DND-41 (cell line): ENCODE data around the gene EGFL8.

Experiments used
- ATAC-seq: fragments of 200-7000 bp; cut with Tn5 transposase; 3 replicates; pipeline ENCODE4 v1.9.1; 2021; ENCODE audit warnings: low read depth; ENCODE audit not compliant: insufficient read depth
- DNase-seq: peaks from one replicate; pipeline ENCODE4 v3.0.0-alpha.2; 2020
- H2AFZ ChIP-seq: 2 replicates; pipeline ENCODE4 v1.6.0; 2012; ENCODE audit warnings: low read depth, low read length
- H3K27ac ChIP-seq: 2 replicates; pipeline ENCODE4 v1.5.1; 2012; ENCODE audit warnings: low read length, inconsistent platforms
- H3K27me3 ChIP-seq: fragments of 200-600 bp; sonication (generic); 2 replicates; pipeline ENCODE4 v1.6.0; 2012; ENCODE audit warnings: low read length, mild to moderate bottlenecking, inconsistent platforms; ENCODE audit not compliant: insufficient read depth, poor library complexity
- H3K36me3 ChIP-seq: 2 replicates; pipeline ENCODE4 v1.5.1; 2012; ENCODE audit warnings: low read length, inconsistent platforms; ENCODE audit not compliant: insufficient read depth
- H3K4me1 ChIP-seq: 2 replicates; pipeline ENCODE4 v1.5.1; 2012; ENCODE audit warnings: mild to moderate bottlenecking, low read length; ENCODE audit not compliant: insufficient read depth
- H3K4me2 ChIP-seq: 2 replicates; pipeline ENCODE4 v1.6.0; 2012; ENCODE audit warnings: mild to moderate bottlenecking, moderate library complexity, low read length, inconsistent platforms; ENCODE audit not compliant: insufficient read depth
- H3K4me3 ChIP-seq, 2 experiments: fragments of 200-600 bp in 1 of 2; shearing (Covaris generic) in 1 of 2; 2 replicates each; pipeline ENCODE4 v1.5.1; 2012 to 2016; ENCODE audit warnings: inconsistent platforms in 2 of 2, low read length in 2 of 2, mild to moderate bottlenecking in 2 of 2, low read depth in 1 of 2, moderate library complexity in 1 of 2
- H3K79me2 ChIP-seq: 2 replicates; pipeline ENCODE4 v1.6.0; 2012; ENCODE audit warnings: low read length, inconsistent platforms; ENCODE audit not compliant: insufficient read depth
- H3K9ac ChIP-seq: 2 replicates; pipeline ENCODE4 v1.6.0; 2012; ENCODE audit warnings: low read depth, mild to moderate bottlenecking, inconsistent platforms, low read length, moderate library complexity
- H3K9me3 ChIP-seq: 2 replicates; pipeline ENCODE4 v1.5.1; 2012; ENCODE audit warnings: low read length, moderate library complexity, mild to moderate bottlenecking, inconsistent platforms; ENCODE audit not compliant: insufficient read depth, severe bottlenecking
- H4K20me1 ChIP-seq: 2 replicates; pipeline ENCODE4 v1.6.0; 2012; ENCODE audit warnings: low read length; ENCODE audit not compliant: insufficient read depth
- CTCF ChIP-seq: IDR thresholded peaks from 2 replicates; pipeline ENCODE4 v1.5.1; 2012; ENCODE audit warnings: borderline replicate concordance, low read length, moderate library complexity, mild to moderate bottlenecking; ENCODE audit not compliant: poor library complexity, severe bottlenecking; ENCODE audit errors: extremely low read depth
- EZH2 ChIP-seq: IDR thresholded peaks from 3 replicates; pipeline ENCODE4 v1.6.1; 2012; ENCODE audit warnings: borderline replicate concordance, low read depth, mild to moderate bottlenecking, moderate library complexity, low read length, inconsistent platforms; ENCODE audit not compliant: severe bottlenecking

The EGFL8 gene

GRCh38 chr6:32170294-32170693, 5.9 kb downstream of the EGFL8 start:
- Histone ChIP-seq H3K79me2 (peaks cover 16% of the 10 kb centered on the region), H3K4me3 (no peak overlapping the region), H4K20me1 (no peaks in the 10 kb centered on the region), H3K36me3 (peaks cover 57% of the 10 kb centered on the region), H3K9me3 (no peaks in the 10 kb centered on the region), H3K4me2 (no peak overlapping the region), H3K27me3 (no peaks in the 10 kb centered on the region), H3K27ac (no peak overlapping the region), H3K9ac (no peak overlapping the region), H2AFZ (no peak overlapping the region), H3K4me1 (peaks cover 13% of the 10 kb centered on the region)
- ATAC-seq = no peak
- no peak for DNase-seq
- TF ChIP-seq CTCF = no peak
- no peak for TF ChIP-seq EZH2

- Histone ChIP-seq H4K20me1 (no peaks in the 10 kb centered on the region), H3K4me1 (peaks cover 18% of the 10 kb centered on the region), H2AFZ (no peak overlapping the region), H3K9me3 (no peaks in the 10 kb centered on the region), H3K9ac (no peak overlapping the region), H3K4me3 (no peak overlapping the region), H3K36me3 (peaks cover 50% of the 10 kb centered on the region), H3K27me3 (no peaks in the 10 kb centered on the region), H3K79me2 (peaks cover 22% of the 10 kb centered on the region), H3K27ac (no peak overlapping the region), H3K4me2 (no peak overlapping the region)
- no peak for ATAC-seq
- DNase-seq = no peak
- TF ChIP-seq CTCF (no peak), EZH2 (no peak)
Measured at GRCh38 chr6:32171234-32171633, 6.8 kb downstream of the EGFL8 start.

- H3K4me3 ChIP-seq = no peak overlapping the region
- peaks cover 32% of the 10 kb centered on the region for H3K36me3 ChIP-seq
- H4K20me1 ChIP-seq = no peaks in the 10 kb centered on the region
- H3K9ac ChIP-seq = no peak overlapping the region
- ATAC-seq (no peak), DNase-seq (no peak)
- no peak overlapping the region for H3K4me2 ChIP-seq
- H3K4me1 ChIP-seq = peaks cover 33% of the 10 kb centered on the region
- H3K9me3 ChIP-seq = no peaks in the 10 kb centered on the region
- no peak overlapping the region for H2AFZ ChIP-seq
- no peak overlapping the region for H3K27ac ChIP-seq
- TF ChIP-seq CTCF (no peak), EZH2 (no peak)
- H3K79me2 ChIP-seq = peaks cover 30% of the 10 kb centered on the region
- H3K27me3 ChIP-seq = no peaks in the 10 kb centered on the region
Measured at GRCh38 chr6:32173051-32173727, 8.8 kb downstream of the EGFL8 start.

GRCh38 chr6:32174416-32174815, 10.0 kb downstream of the EGFL8 start:
- DNase-seq (no peak), ATAC-seq (no peak)
- Histone ChIP-seq H3K36me3 (peaks cover 21% of the 10 kb centered on the region), H3K27me3 (no peaks in the 10 kb centered on the region), H3K4me1 (peaks cover 40% of the 10 kb centered on the region), H4K20me1 (no peaks in the 10 kb centered on the region), H3K4me3 (peak overlapping the region in 1 of 2 experiments; percentile 91; a peak in 1 of 4 replicates), H3K9me3 (no peaks in the 10 kb centered on the region), H3K9ac (no peak overlapping the region), H3K27ac (no peak overlapping the region), H2AFZ (no peak overlapping the region), H3K4me2 (peak overlapping the region; percentile 75), H3K79me2 (peaks cover 40% of the 10 kb centered on the region)
- no peak for TF ChIP-seq EZH2
- no peak for TF ChIP-seq CTCF
